SK-N-SH (cell line): ENCODE results near the gene MFN1. TPM values are rescaled to one million over a fixed set of nuclear protein-coding genes. Genes with fewer than 3 reads are reported as not detected.
A peak's percentile ranks its signal among the peaks of the same experiment; 100 is the strongest.

ENCODE experiments used
- CTCF ChIA-PET: fragments of 300-600, 350-600 bp; formaldehyde crosslinking; extraction: SDS; loops from one replicate; lab custom pipeline; 2021; lab: Yijun Ruan, JAX
- POLR2A ChIA-PET: fragments of 350-600 bp; sonication (Branson Sonifier 250); formaldehyde crosslinking; extraction: SDS; loops from one replicate; lab custom pipeline; 2020; ENCODE audit warnings: antibody characterized with exemption, inconsistent platforms; lab: Yijun Ruan, JAX
- DNase-seq: peaks from one replicate; pipeline ENCODE4 v3.0.0; 2012
- H2AFZ ChIP-seq: fragments of 200-600 bp; sonication (generic); 2 replicates; pipeline ENCODE4 v1.8.1; 2016; ENCODE audit warnings: antibody characterized with exemption, mild to moderate bottlenecking, low read depth
- H3F3A ChIP-seq: fragments of 200-600 bp; sonication (generic); replicated peaks from 2 replicates; pipeline ENCODE3; 2016; ENCODE audit warnings: antibody characterized with exemption, mild to moderate bottlenecking; ENCODE audit not compliant: insufficient read depth
- H3K27ac ChIP-seq, 2 experiments: fragments of 200-500 bp in 1 of 2; fragments of 200-600 bp in 1 of 2; sonication (Bioruptor generic) in 1 of 2; sonication (generic), shearing (Covaris generic) in 1 of 2; 2 replicates each; pipeline versions ENCODE4 v1.5.1 to v1.6.1; 2014 to 2016; ENCODE audit warnings: low read depth in 2 of 2, inconsistent platforms in 1 of 2, low read length in 1 of 2, mild to moderate bottlenecking in 1 of 2, mixed read lengths in 1 of 2
- H3K27me3 ChIP-seq: fragments of 200-600 bp; sonication (generic), shearing (Covaris generic); 2 replicates; pipeline ENCODE4 v1.6.1; 2016; ENCODE audit warnings: mixed run types; ENCODE audit not compliant: insufficient read depth
- H3K36me3 ChIP-seq, 2 experiments: fragments of 200-500 bp in 1 of 2; fragments of 200-600 bp in 1 of 2; sonication (Bioruptor generic) in 1 of 2; sonication (generic) in 1 of 2; replicated peaks in 1 of 2; 2 replicates each; pipeline versions ENCODE3 to v1.5.1; 2014 to 2016; ENCODE audit warnings: low read length in 1 of 2, mild to moderate bottlenecking in 1 of 2; ENCODE audit not compliant: insufficient read depth in 2 of 2, control insufficient read depth in 1 of 2
- H3K4me1 ChIP-seq, 2 experiments: fragments of 200-500 bp in 1 of 2; fragments of 200-600 bp in 1 of 2; sonication (Bioruptor generic) in 1 of 2; sonication (generic), shearing (Covaris generic) in 1 of 2; 2 replicates each; pipeline versions ENCODE4 v1.5.1 to v1.6.1; 2014 to 2016; ENCODE audit warnings: low read depth in 1 of 2, low read length in 1 of 2, mixed run types in 1 of 2; ENCODE audit not compliant: insufficient read depth in 2 of 2, control insufficient read depth in 1 of 2
- H3K4me2 ChIP-seq: fragments of 200-600 bp; sonication (generic), shearing (Covaris generic); 2 replicates; pipeline ENCODE4 v1.6.1; 2017; ENCODE audit warnings: mixed run types
- H3K4me3 ChIP-seq, 2 experiments: fragments of 200-500 bp in 1 of 2; fragments of 200-600 bp in 1 of 2; sonication (Bioruptor generic) in 1 of 2; sonication (generic), shearing (Covaris generic) in 1 of 2; 2 replicates each; pipeline versions ENCODE4 v1.5.1 to v1.8.1; 2014 to 2016; ENCODE audit warnings: low read depth in 2 of 2, inconsistent platforms in 1 of 2, low read length in 1 of 2, mild to moderate bottlenecking in 1 of 2, mixed read lengths in 1 of 2, moderate library complexity in 1 of 2
- H3K79me2 ChIP-seq: fragments of 200-600 bp; sonication (generic); 2 replicates; pipeline ENCODE4 v1.8.1; 2017; ENCODE audit warnings: mild to moderate bottlenecking; ENCODE audit not compliant: insufficient read depth
- H3K9ac ChIP-seq: fragments of 200-600 bp; sonication (generic); 2 replicates; pipeline ENCODE4 v1.6.1; 2017; ENCODE audit warnings: mixed run types
- H3K9me2 ChIP-seq: fragments of 200-600 bp; sonication (generic); 2 replicates; pipeline ENCODE4 v1.6.1; 2017; ENCODE audit warnings: mixed run types
- H3K9me3 ChIP-seq: fragments of 200-600 bp; sonication (generic); 2 replicates; pipeline ENCODE4 v1.6.1; 2017; ENCODE audit warnings: mixed run types, mild to moderate bottlenecking, moderate library complexity
- H4K20me1 ChIP-seq: fragments of 200-600 bp; sonication (generic); 2 replicates; pipeline ENCODE4 v1.6.1; 2017; ENCODE audit warnings: mild to moderate bottlenecking, mixed run types; ENCODE audit not compliant: insufficient read depth
- CHD2 ChIP-seq: fragments of 150-350 bp; IDR thresholded peaks from 2 replicates; pipeline ENCODE4 v1.6.1; 2018; ENCODE audit warnings: low read length; ENCODE audit not compliant: partially characterized antibody
- ELF1 ChIP-seq: IDR thresholded peaks from 2 replicates; pipeline ENCODE4 v1.4.0; 2012
- EZH2phosphoT487 ChIP-seq: fragments of 200-600 bp; sonication (generic); IDR thresholded peaks from 2 replicates; pipeline ENCODE4 v1.6.1; 2017; ENCODE audit warnings: low read depth, mixed run types, mild to moderate bottlenecking, antibody characterized with exemption, moderate library complexity, borderline replicate concordance
- JUND ChIP-seq: IDR thresholded peaks from 2 replicates; pipeline ENCODE4 v1.4.0; 2012
- RFX5 ChIP-seq: IDR thresholded peaks from 2 replicates; pipeline ENCODE4 v1.6.1; 2012; ENCODE audit warnings: mild to moderate bottlenecking, improper control_type of control experiment, low read length
- TCF12 ChIP-seq: IDR thresholded peaks from 2 replicates; pipeline ENCODE4 v1.4.0; 2012
- WGBS: methylation state at CpG from one replicate; pipeline ENCODE4 v1.1.6; 2017; ENCODE audit warnings: low lambda C conversion rate; 5-methylcytosine and 5-hydroxymethylcytosine counted together
- polyA plus RNA-seq, 3 experiments: library from polyadenylated mRNA; depleted of rRNA; stranded (reverse); fragments of >200 nt; gene quantifications; 2 replicates each; pipeline ENCODE4 v1.2.3, GENCODE V29; 2012
- TF ChIP-seq, protein P1 (sequence below): IDR thresholded peaks from 2 replicates; pipeline ENCODE4 v1.6.1; 2012; ENCODE audit warnings: mild to moderate bottlenecking, low read depth, low read length, moderate library complexity
- TF ChIP-seq, protein P2 (sequence below): fragments of 150-350 bp; IDR thresholded peaks from 2 replicates; pipeline ENCODE4 v1.6.1; 2016; ENCODE audit warnings: mild to moderate bottlenecking, low read depth, low read length

MFN1 gene
- polyA plus RNA-seq, 1 of the 3 experiments (the other 2 are of a cell fraction), result 15.7 TPM

DNA sequence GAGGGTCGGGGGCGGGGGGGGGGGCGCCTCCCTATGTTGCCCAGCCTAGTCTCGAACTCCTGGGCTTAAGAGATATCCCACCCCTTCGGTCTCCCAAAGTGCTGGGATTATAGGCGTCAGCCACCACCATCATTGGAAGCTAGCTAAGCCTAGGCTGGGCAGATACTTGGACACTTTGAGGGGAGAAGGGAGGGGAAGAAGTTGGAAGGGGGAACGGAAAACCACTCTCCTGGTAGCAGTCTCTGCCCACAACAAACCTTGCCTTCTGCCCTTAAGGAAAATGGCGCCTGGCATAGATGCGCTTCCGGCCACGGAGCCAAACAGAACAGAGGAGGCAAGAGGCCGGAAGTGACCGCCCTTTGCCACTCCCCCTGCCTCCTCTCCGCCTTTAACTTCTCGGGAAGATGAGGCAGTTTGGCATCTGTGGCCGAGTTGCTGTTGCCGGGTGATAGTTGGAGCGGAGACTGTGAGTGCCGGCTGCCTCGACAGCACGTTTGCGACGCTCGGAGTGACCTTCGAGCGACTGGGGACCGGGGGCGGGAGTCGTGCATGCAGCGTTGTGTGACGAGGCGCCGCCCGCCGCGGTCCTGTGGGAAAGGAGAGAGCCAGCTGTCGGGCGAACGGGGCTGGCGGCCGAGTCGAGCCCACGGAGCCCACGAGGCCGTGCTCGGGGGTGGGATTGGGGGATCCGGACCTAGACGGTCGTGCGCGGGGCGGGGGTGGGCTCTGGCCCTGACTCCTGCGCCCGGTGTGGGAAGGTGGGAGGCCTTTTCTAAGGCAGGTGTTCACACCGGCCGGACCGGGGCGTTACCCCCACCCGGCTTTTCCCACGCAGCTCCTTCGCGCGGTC, at the start of gene MFN1 (continued):
- TF ChIP-seq EZH2phosphoT487 (no peak), ELF1 (peak; percentile 80), CHD2 (peak; percentile 78), TCF12 (peak; percentile 2; the same call in 1 of the 2 replicates), JUND (no peak)
- TF ChIP-seq, protein P1, sequence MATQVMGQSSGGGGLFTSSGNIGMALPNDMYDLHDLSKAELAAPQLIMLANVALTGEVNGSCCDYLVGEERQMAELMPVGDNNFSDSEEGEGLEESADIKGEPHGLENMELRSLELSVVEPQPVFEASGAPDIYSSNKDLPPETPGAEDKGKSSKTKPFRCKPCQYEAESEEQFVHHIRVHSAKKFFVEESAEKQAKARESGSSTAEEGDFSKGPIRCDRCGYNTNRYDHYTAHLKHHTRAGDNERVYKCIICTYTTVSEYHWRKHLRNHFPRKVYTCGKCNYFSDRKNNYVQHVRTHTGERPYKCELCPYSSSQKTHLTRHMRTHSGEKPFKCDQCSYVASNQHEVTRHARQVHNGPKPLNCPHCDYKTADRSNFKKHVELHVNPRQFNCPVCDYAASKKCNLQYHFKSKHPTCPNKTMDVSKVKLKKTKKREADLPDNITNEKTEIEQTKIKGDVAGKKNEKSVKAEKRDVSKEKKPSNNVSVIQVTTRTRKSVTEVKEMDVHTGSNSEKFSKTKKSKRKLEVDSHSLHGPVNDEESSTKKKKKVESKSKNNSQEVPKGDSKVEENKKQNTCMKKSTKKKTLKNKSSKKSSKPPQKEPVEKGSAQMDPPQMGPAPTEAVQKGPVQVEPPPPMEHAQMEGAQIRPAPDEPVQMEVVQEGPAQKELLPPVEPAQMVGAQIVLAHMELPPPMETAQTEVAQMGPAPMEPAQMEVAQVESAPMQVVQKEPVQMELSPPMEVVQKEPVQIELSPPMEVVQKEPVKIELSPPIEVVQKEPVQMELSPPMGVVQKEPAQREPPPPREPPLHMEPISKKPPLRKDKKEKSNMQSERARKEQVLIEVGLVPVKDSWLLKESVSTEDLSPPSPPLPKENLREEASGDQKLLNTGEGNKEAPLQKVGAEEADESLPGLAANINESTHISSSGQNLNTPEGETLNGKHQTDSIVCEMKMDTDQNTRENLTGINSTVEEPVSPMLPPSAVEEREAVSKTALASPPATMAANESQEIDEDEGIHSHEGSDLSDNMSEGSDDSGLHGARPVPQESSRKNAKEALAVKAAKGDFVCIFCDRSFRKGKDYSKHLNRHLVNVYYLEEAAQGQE, result no peak
- TF ChIP-seq, protein P2, sequence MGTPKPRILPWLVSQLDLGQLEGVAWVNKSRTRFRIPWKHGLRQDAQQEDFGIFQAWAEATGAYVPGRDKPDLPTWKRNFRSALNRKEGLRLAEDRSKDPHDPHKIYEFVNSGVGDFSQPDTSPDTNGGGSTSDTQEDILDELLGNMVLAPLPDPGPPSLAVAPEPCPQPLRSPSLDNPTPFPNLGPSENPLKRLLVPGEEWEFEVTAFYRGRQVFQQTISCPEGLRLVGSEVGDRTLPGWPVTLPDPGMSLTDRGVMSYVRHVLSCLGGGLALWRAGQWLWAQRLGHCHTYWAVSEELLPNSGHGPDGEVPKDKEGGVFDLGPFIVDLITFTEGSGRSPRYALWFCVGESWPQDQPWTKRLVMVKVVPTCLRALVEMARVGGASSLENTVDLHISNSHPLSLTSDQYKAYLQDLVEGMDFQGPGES, result no peak

DNA sequence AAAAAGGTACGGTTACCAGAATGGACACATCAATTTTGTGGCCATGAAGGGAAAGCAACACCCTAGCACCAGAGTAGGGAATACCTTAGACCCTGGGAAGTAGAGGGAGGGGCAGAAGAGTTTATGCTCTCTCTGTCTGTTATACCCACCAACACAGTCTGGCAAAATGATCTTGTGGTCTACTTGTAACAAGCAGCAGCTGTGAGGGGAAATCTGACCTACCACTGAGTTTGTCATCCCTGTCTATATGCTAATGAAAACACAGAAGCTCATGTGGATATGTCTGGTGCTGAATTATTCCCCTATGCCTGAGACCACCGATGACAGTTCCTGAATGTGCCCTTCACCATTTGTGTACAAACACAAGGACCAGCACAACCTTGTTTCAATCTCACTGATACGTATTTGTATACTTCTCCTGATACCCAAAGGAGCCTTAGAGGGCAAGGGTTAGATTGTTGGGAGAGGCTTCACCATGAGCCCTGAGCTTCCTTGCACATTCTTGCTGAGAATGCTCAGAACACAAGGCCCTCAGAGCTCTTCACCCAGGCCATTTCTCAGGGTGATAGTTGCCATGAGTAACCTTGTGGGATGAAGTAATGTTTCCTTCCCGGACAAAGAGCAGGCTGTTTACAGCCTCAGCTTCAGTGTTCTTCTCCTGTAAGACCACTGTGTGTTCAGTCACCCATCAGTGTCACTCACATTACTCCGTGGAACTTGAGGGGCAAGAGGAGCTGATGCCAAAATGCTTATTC, 49.4 kb upstream of the MFN1 start:
- Histone ChIP-seq H3K79me2 (no peaks in the 10 kb centered on the region), H3K9ac (no peak overlapping the region), H2AFZ (no peak overlapping the region)
- POLR2A ChIA-PET, result no interaction called here
- WGBS, result 30% methylated on average over 5 of the region's 5 CpGs
- DNase-seq, result no peak
- no peak for TF ChIP-seq RFX5
- TF ChIP-seq, all 33 proteins: peak for 0
- H3F3A ChIP-seq, result no peaks in the 10 kb centered on the region
- H3K9me3 ChIP-seq, result no peaks in the 10 kb centered on the region
- no peak overlapping the region for H3K27ac ChIP-seq
- H4K20me1 ChIP-seq, result no peaks in the 10 kb centered on the region
- CTCF ChIA-PET, result interaction anchor here (0.6 to 1.5 kb wide), 2 partner anchors 150 to 273 kb away, joined by 3 read pairs; partner anchors contain the start of gene PIK3CA
- H3K27me3 ChIP-seq, result no peaks in the 10 kb centered on the region
- H3K9me2 ChIP-seq, result no peaks in the 10 kb centered on the region
- no peaks in the 10 kb centered on the region for H3K4me1 ChIP-seq
- no peaks in the 10 kb centered on the region for H3K36me3 ChIP-seq
- no peak overlapping the region for H3K4me3 ChIP-seq
- no peak overlapping the region for H3K4me2 ChIP-seq
